Measurements from ENCODE around the gene MTX1.

DNA sequence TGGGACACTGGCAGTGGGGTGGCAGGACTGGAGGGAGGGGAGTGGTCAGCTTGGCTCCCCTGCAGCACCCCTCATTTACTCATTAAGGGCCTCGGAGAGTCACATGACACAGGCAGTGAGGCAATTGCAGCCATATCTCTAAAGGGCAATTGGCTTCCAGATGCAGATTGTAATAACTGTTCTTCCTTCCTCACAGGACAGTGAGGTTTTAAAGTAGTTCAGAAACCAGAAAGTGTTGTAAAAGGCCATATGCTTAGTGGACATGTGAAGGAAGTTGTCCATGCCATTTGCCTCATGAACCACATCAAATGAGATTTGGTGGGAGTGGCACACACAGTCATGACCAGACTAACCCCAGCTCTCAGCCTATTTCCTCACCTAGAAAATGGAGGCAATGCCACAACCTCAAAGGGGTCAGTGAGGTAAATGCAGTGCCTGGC lies 11.1 kb downstream of the MTX1 start:
- TF ChIP-seq BACH2 (CRISPR knock-in tag; IDR thresholded peaks at IDR 0.05; ENCODE audit: borderline replicate concordance): no peak
- no peak for TF ChIP-seq ZFP30 (CRISPR knock-in tag; IDR thresholded peaks at IDR 0.05)
- no peak for TF ChIP-seq ZFP3 (CRISPR knock-in tag; IDR thresholded peaks at IDR 0.05)
